ENCODE measurements around the gene DNAI4.
"Not testable (repeated sequence)": the region's sequence is repeated elsewhere in the genome, so short reads cannot be mapped to it uniquely, and the experiment has no call there.

The DNAI4 gene, protein sequence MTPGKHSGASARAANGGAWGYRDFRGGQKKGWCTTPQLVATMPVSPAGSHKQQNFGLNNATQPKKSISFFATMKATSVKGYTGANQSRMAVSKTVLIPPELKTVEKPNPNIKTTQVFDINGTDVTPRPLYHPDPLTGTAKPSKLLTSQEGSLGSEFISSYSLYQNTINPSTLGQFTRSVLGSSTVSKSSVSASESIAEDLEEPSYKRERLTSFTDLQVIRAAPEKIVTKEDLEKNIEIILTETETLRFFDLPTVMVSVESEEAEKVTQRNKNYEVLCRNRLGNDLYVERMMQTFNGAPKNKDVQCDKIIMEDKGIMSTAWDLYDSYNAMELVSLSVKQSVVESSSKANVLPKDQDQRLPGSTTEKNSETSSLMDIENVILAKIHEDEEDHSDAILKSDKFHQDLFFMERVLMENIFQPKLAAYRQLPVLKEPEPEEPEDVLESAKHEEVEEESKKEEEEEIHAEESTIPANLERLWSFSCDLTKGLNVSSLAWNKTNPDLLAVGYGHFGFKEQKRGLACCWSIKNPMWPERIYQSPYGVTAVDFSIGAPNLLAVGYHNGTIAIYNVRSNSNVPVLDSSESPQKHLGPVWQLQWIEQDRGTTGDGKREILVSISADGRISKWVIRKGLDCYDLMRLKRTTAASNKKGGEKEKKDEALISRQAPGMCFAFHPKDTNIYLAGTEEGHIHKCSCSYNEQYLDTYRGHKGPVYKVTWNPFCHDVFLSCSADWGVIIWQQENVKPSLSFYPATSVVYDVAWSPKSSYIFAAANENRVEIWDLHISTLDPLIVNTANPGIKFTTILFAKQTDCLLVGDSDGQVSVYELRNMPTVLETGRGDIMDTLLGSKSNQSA

DNA sequence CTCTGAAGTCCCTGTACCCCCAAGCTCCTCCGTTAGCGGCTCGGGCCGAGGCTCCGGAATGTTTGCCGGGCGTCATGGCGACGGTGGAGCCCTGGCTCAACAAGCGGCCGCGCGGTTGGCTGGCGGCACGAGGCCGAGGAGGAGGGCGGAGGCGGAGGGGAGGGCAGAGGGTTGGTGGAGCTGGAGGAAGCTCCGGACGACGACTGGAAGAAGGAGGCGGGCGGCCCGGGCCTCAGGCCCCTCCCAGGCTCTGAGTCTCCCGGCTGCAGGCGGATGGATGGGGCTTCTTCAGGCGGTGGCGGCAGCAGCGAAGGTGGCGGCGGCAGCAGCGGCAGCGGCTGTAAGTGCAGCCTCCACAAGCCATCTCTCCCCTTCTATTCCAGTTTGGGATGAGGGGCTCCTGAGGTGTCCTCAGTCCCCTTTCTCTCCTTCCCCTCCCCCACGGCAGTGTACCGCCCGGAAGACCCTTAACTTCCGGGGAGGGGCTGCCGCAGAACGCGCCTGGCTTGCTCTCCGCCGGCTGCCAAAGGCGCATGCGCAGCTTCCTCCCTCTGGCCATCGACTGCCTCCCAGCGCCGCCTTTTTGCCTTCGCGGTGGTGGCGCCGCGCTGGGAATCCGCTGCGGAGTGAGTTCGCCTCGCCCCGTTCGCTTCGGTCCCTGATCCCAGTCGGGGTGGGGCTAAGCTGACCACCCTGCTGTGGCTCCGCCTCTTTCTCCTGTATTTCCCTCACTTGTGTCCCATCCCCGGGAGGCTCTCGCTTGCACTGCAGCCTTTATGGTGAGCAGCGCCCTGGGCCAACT, at the start of gene DNAI4, which contains the start of gene MIER1:
DNAI4 (minus strand) TSS at position 101 of the 802 bp plus-strand sequence; CDS start at position 76, 25 bp downstream.
MIER1 (plus strand) TSS at position 235 of the 802 bp plus-strand sequence; CDS start at position 274, 39 bp downstream.
- H3K27me3 ChIP-seq (ENCODE audit: insufficient read depth, low read length), result no peaks in the 10 kb centered on the region
- peaks cover 4% of the 10 kb centered on the region for H3K9me3 ChIP-seq (ENCODE audit: low read length)
- peak within 1 kb of the TSS; percentile 100 for H3K4me3 ChIP-seq (ENCODE audit: low read length)
- H2AFZ ChIP-seq (ENCODE audit: low read depth, low read length), result peak within 1 kb of the TSS; percentile 76
- peaks cover 3% of the 10 kb centered on the region for H3K36me3 ChIP-seq (ENCODE audit: insufficient read depth, low read length)
- peaks cover 27% of the 10 kb centered on the region for H3K4me1 ChIP-seq (ENCODE audit: insufficient read depth, low read length)

DNA sequence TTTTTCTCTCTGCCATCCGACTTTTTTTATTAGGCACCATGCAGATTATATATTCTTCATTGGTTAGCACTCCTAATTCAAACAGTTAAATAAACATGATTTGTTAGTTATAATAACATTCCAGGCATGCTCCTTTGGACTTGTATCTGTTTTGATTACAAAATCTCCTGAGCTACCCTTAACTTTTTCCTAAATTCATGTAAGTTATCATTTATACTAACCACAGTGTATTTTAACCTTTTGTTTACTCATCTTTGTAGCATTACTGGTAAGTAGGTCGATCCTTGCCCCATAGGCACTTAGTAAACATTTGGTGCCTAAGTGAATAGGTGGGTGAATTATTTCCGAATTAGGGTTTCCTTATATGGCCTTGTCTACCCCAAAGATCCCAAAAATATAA, 43.9 kb upstream of the DNAI4 start:
- H3K9me3 ChIP-seq (ENCODE audit: low read length), result peaks cover 6% of the 10 kb centered on the region
- H3K4me3 ChIP-seq (ENCODE audit: low read length), result no peak overlapping the region
- no peak overlapping the region for H2AFZ ChIP-seq (ENCODE audit: low read depth, low read length)
- H3K36me3 ChIP-seq (ENCODE audit: insufficient read depth, low read length), result peaks cover 53% of the 10 kb centered on the region
- no peaks in the 10 kb centered on the region for H3K4me1 ChIP-seq (ENCODE audit: insufficient read depth, low read length)
- H3K27me3 ChIP-seq (ENCODE audit: insufficient read depth, low read length), result no peaks in the 10 kb centered on the region

DNA sequence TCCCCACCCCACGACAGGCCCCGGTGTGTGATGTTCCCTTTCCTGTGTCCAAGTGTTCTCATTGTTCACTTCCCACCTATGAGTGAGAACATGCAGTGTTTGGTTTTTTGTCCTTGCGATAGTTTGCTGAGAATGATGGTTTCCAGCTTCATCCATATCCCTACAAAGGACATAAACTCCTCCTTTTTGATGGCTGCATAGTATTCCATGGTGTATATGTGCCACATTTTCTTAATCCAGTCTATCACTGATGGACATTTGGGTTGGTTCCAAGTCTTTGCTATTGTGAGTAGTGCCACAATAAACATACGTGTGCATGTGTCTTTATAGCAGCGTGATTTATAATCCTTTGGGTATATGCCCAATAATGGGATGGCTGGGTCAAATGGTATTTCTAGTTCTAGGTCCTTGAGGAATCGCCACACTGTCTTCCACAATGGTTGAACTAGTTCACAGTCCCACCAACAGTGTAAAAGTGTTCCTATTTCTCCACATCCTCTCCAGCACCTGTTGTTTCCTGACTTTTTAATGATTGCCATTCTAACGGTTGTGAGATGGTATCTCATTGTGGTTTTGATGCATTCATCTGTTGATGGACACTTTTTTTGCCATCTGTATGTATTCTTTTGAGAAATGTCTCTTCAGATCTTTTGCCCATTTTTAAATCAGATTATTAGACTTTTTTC, 41.7 kb upstream of the DNAI4 start:
- H2AFZ ChIP-seq (ENCODE audit: low read depth, low read length); H3K27me3 ChIP-seq (ENCODE audit: insufficient read depth, low read length); H3K4me3 ChIP-seq (ENCODE audit: low read length); H3K9me3 ChIP-seq (ENCODE audit: low read length); H3K4me1 ChIP-seq (ENCODE audit: insufficient read depth, low read length): not testable (repeated sequence)
- peaks cover 57% of the 10 kb centered on the region for H3K36me3 ChIP-seq (ENCODE audit: insufficient read depth, low read length)

DNA sequence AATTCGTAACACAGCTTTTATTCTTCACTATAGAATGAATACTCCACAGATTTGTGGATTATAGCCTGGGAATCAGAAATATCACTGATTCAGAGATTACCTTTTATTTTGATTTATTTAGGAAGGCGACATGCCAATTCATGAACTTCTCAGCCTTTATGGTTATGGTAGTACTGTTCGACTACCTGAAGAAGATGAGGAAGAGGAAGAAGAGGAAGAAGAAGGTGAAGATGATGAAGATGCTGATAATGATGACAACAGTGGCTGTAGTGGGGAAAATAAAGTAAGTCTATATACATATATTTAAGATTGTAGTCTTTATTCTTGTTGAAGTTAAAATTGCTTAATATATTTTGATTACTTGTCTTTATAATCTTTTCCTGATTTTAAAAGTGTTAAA, 33.3 kb upstream of the DNAI4 start:
- H2AFZ ChIP-seq (ENCODE audit: low read depth, low read length), result no peak overlapping the region

DNA sequence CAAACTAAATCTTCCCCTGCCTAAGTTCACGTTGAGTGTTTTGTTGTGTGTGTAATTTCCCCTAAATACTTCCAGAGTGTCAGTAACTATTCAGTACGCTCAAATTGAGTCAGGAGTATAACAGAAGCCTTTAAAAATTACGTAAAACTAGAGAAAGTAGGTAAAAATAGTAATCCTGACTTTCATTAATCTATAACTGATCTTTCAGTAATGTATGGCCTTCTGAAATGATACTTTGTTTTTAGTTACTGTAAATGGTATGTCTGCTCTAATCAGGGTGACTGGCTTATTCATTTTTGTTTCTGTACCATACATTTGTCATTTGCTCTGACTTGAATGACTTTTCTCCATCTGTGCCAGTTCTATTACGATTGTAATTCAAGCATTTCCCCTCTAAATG, 29.6 kb upstream of the DNAI4 start:
- Histone ChIP-seq H3K4me3 (ENCODE audit: low read length) (no peak overlapping the region), H2AFZ (ENCODE audit: low read depth, low read length) (no peak overlapping the region), H3K4me1 (ENCODE audit: insufficient read depth, low read length) (no peaks in the 10 kb centered on the region), H3K9me3 (ENCODE audit: low read length) (no peaks in the 10 kb centered on the region), H3K27me3 (ENCODE audit: insufficient read depth, low read length) (no peaks in the 10 kb centered on the region), H3K36me3 (ENCODE audit: insufficient read depth, low read length) (peaks cover 68% of the 10 kb centered on the region)

More for the DNA sequence above, 33.3 kb upstream of the DNAI4 start:
- Histone ChIP-seq H3K36me3 (ENCODE audit: insufficient read depth, low read length) (peaks cover 78% of the 10 kb centered on the region), H3K27me3 (ENCODE audit: insufficient read depth, low read length) (no peaks in the 10 kb centered on the region), H3K4me1 (ENCODE audit: insufficient read depth, low read length) (no peaks in the 10 kb centered on the region), H3K4me3 (ENCODE audit: low read length) (no peak overlapping the region), H3K9me3 (ENCODE audit: low read length) (no peaks in the 10 kb centered on the region)

DNA sequence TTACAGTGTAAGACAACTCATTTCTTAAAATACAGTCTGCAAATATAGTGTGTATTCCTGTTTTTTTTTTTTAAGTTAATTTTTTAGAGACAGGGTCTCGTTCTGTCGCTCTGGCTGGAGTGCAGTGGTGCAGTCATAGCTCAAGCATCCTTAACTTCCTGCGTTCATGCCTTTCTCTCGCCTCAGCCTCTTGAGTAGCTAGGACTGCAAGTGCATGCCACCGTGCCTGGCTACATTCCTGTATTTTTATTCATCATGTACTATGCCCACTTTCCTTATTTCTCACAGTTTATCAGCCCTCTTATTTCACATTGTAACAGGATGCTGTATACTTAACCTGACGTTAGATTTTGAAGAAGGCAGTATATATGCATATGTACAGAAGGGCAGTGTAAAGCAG, 26.9 kb upstream of the DNAI4 start:
- no peaks in the 10 kb centered on the region for H3K27me3 ChIP-seq (ENCODE audit: insufficient read depth, low read length)
- H3K36me3 ChIP-seq (ENCODE audit: insufficient read depth, low read length), result peaks cover 74% of the 10 kb centered on the region
- no peak overlapping the region for H2AFZ ChIP-seq (ENCODE audit: low read depth, low read length)
- H3K4me3 ChIP-seq (ENCODE audit: low read length), result no peak overlapping the region
- H3K4me1 ChIP-seq (ENCODE audit: insufficient read depth, low read length), result no peaks in the 10 kb centered on the region
- no peaks in the 10 kb centered on the region for H3K9me3 ChIP-seq (ENCODE audit: low read length)

DNA sequence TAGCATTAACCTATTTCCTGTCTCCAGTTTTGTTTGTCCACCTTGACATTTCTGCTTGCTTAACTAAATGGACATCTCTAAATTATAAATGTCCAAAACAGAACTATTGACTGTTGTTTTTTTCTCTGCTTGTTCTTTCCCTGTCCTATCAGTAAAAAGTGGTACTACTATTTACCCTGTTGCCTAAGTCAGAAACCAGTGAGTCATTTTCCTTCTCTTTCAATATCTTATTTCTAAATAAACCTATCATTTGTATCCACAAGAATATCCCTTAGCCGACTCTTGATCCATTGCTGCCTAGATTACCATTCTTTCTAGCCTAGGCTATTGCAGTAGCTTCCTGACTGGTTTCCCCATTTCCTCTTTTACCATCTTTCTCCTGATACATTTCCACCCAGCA, 22.6 kb upstream of the DNAI4 start:
- Histone ChIP-seq H3K27me3 (ENCODE audit: insufficient read depth, low read length) (no peaks in the 10 kb centered on the region), H3K4me1 (ENCODE audit: insufficient read depth, low read length) (no peaks in the 10 kb centered on the region), H3K9me3 (ENCODE audit: low read length) (no peaks in the 10 kb centered on the region), H2AFZ (ENCODE audit: low read depth, low read length) (no peak overlapping the region), H3K36me3 (ENCODE audit: insufficient read depth, low read length) (peaks cover 54% of the 10 kb centered on the region), H3K4me3 (ENCODE audit: low read length) (no peak overlapping the region)

DNA sequence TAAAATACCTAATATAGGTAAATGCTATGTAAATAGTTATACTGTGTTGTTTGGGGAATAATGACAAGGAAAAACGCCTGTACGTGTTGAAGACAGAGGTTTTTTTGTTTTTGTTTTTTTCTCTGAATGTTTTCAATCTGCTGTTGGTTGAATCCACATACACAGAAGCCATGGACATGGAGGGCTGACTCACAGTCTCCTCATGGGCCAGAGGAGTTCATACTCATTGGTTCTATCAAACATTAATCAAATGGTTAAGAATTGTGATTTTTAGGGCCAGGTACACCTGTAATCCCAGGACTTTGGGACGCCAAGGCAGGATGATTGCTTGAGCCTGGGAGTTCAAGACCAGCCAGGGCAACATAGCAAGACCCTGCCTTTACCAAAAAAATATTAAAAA, 20.7 kb upstream of the DNAI4 start:
- Histone ChIP-seq H3K9me3 (ENCODE audit: low read length) (no peaks in the 10 kb centered on the region), H3K4me1 (ENCODE audit: insufficient read depth, low read length) (no peaks in the 10 kb centered on the region), H3K4me3 (ENCODE audit: low read length) (no peak overlapping the region), H2AFZ (ENCODE audit: low read depth, low read length) (no peak overlapping the region), H3K36me3 (ENCODE audit: insufficient read depth, low read length) (peaks cover 56% of the 10 kb centered on the region), H3K27me3 (ENCODE audit: insufficient read depth, low read length) (no peaks in the 10 kb centered on the region)

DNA sequence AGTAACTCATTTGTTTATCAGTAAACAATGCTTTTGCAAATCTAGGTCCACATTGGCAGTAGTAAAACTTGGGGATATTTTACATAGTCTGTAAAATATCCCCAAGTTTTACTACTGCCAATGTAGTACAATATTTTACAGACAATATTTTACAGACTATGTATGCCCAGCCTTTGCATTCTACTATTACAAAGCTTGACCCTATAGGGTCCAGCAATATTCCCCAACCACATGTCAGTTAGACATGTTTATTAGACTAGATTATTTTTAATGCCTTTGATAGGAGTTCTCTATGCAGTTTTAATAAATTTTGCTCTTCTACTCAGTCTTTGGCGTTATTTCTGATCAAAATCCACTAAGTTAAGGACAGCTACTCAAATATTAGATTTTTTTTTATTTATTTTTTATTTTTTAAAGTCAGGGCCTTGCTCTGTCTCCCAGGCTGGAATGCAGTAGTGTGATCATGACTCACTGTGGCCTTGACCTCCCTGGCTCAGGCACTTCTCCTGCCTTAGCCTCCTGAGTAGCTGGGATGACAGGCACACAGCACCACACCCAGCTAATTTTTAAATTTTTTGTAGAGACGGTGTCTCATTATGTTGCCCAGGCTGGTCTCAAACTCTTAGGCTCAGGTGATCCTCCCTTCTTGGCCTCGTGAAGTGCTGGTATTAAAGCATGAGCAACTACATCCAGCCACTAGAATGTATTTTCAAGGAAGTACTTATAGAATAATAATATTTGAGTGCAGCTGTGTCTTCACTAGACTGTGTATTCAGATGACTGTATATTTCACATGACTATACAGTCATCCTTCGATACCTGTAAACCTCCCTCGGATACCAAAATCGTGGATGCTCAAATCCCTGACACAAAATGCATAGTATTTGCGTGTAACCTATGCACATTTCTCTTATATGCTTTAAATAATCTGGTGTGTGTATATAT, 19.9 kb upstream of the DNAI4 start:
- no peaks in the 10 kb centered on the region for H3K4me1 ChIP-seq (ENCODE audit: insufficient read depth, low read length)
- H3K36me3 ChIP-seq (ENCODE audit: insufficient read depth, low read length), result peaks cover 55% of the 10 kb centered on the region
- no peaks in the 10 kb centered on the region for H3K9me3 ChIP-seq (ENCODE audit: low read length)
- no peak overlapping the region for H3K4me3 ChIP-seq (ENCODE audit: low read length)
- H2AFZ ChIP-seq (ENCODE audit: low read depth, low read length), result no peak overlapping the region
- H3K27me3 ChIP-seq (ENCODE audit: insufficient read depth, low read length), result no peaks in the 10 kb centered on the region

DNA sequence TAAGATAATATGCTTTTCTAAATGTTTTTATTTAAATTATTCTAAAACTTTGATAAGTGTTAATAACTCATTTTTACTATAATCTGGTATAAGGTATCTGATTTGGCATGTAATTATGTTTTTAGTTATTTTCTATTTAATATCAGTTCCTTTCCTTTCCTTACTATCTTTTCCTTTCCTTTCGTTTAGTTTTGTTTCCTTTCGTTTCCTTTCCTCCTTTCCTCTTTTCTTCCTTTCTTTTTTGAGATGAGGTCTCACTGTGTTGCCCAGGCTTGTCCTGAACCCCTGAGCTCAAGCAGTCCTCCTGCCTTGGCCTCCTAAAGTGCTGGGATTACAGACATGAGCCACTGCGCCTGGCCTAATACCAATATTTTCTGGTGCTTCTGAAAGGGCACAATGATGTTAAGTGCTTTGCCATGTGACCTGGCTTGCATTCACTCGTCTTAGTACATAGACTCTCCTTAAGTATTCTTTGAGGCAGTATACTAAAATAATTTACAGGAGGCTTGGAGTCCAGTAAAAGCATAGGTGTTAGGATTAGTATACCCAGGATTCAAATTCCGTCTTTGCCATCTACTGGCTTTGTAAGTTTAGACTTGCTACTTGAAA, 18.8 kb upstream of the DNAI4 start:
- Histone ChIP-seq H3K4me3 (ENCODE audit: low read length) (no peak overlapping the region), H3K36me3 (ENCODE audit: insufficient read depth, low read length) (peaks cover 45% of the 10 kb centered on the region), H3K9me3 (ENCODE audit: low read length) (no peaks in the 10 kb centered on the region), H2AFZ (ENCODE audit: low read depth, low read length) (no peak overlapping the region), H3K4me1 (ENCODE audit: insufficient read depth, low read length) (no peaks in the 10 kb centered on the region), H3K27me3 (ENCODE audit: insufficient read depth, low read length) (no peaks in the 10 kb centered on the region)

DNA sequence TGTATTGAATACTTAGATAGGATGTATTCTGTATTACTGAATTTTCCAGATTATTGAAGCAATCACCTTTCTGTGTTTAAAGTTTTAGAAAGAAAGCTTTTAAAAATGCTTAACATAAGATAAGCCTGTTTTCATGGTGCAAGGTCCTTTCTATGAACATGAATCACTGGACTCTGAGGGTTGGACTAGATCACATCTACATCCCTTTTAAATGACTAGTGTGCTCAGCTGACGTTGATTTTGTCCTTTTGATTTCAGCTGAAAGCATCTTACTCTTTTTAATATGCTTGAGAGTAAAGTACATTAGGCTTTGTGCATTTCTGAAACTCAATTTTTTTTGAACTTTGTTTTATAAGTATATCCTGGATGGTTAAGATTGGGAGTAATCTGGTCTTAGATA, 16.3 kb upstream of the DNAI4 start:
- no peaks in the 10 kb centered on the region for H3K27me3 ChIP-seq (ENCODE audit: insufficient read depth, low read length)
- H2AFZ ChIP-seq (ENCODE audit: low read depth, low read length), result no peak overlapping the region
- no peaks in the 10 kb centered on the region for H3K9me3 ChIP-seq (ENCODE audit: low read length)
- H3K36me3 ChIP-seq (ENCODE audit: insufficient read depth, low read length), result peaks cover 22% of the 10 kb centered on the region
- H3K4me3 ChIP-seq (ENCODE audit: low read length), result no peak overlapping the region
- H3K4me1 ChIP-seq (ENCODE audit: insufficient read depth, low read length), result no peaks in the 10 kb centered on the region

All from neuron (in vitro differentiated cells).